Measurements from ENCODE around the gene SOCS6.

- TF ChIP-seq CTCF (IDR thresholded peaks at IDR 0.05; ENCODE audit: low read depth, low read length, missing input control) (no peak), HNF4A (conservative IDR thresholded peaks at IDR 0.05) (peak; percentile 21 to 53), RAD21 (IDR thresholded peaks at IDR 0.05) (peak; percentile 38 to 40), REST (IDR thresholded peaks at IDR 0.05) (no peak), YY1 (IDR thresholded peaks at IDR 0.05) (no peak), MAX (IDR thresholded peaks at IDR 0.05) (no peak), SP1 (IDR thresholded peaks at IDR 0.05) (no peak), JUND (IDR thresholded peaks at IDR 0.05) (peak; percentile 89 to 96), TAF1 (conservative IDR thresholded peaks at IDR 0.05) (peak; percentile 32), ZBTB33 (IDR thresholded peaks at IDR 0.05) (peak; percentile 28), FOXA1 (IDR thresholded peaks at IDR 0.05) (no peak), RXRA (IDR thresholded peaks at IDR 0.05) (peak in 1 of 2 donors; percentile 27), ATF3 (IDR thresholded peaks at IDR 0.05) (peak; percentile 45)
These were observed 48.5 kb downstream of the SOCS6 start for GRCh38 chr18:70337139-70337972.

All from liver (tissue), 3 donors.